ENCODE results near the gene PGBD2.
"Not testable (repeated sequence)": the region's sequence is repeated elsewhere in the genome, so short reads cannot be mapped to it uniquely, and the experiment has no call there.

PGBD2 gene

GRCh38 chr1:248923352-248924338 is 17.6 kb downstream of the PGBD2 start:
- no peaks in the 10 kb centered on the region for H3K27me3 ChIP-seq (ENCODE audit: control insufficient read depth, insufficient read depth, low read length)
- H3K4me3 ChIP-seq (ENCODE audit: low read length) = no peak overlapping the region
- no peak overlapping the region for H3K9ac ChIP-seq (ENCODE audit: low read length)
- H3K27ac ChIP-seq (ENCODE audit: low read depth, low read length) = no peak overlapping the region
- H3K4me1 ChIP-seq (ENCODE audit: control insufficient read depth, insufficient read depth, low read length) = no peaks in the 10 kb centered on the region
- no peaks in the 10 kb centered on the region for H3K36me3 ChIP-seq (ENCODE audit: control insufficient read depth, insufficient read depth, low read length)

DNA sequence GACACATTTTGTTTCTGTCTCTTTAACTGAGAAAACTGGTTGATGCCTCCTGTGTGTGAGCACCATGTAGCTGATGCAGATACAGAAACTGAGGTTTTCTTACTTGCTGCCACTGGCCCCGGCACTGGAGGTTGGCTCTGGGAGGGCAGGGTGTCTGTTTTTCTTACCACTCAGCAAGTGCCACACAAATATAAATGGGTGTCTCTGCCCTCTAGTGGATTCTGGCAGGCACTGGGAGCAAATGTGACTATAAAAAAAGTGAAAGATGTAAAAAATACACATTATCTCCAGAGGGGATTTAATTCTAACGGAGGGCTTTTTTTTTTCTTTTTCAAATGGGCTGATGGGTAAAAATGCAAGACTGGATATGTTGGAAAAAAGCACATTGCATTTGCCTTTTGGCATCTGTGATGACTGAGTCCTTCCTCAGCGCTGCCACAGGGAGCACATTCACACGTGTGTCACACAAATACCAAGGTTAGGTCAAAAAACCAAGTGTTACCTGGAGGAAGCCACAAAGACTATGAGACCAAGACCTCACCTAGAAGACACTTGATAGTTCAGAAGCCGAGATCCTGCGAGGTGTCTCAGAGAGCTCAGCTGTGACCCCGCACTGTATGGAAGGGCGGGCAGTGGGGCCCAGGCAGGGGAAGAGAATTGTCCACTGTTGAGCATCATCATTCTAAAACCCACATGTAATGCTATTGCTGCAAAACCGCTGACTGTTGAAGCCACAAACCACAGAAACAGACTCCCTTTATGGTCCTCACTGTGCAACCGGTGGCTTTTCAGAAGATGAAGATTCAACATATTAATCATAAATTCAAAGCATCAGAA is 18.9 kb downstream of the PGBD2 start:
- no peak overlapping the region for H3K27ac ChIP-seq (ENCODE audit: low read depth, low read length)
- H3K4me3 ChIP-seq (ENCODE audit: low read length) = no peak overlapping the region
- no peaks in the 10 kb centered on the region for H3K4me1 ChIP-seq (ENCODE audit: control insufficient read depth, insufficient read depth, low read length)
- no peaks in the 10 kb centered on the region for H3K36me3 ChIP-seq (ENCODE audit: control insufficient read depth, insufficient read depth, low read length)
- H3K9ac ChIP-seq (ENCODE audit: low read length) = no peak overlapping the region
- no peaks in the 10 kb centered on the region for H3K27me3 ChIP-seq (ENCODE audit: control insufficient read depth, insufficient read depth, low read length)

GRCh38 chr1:248925859-248926258 is 19.8 kb downstream of the PGBD2 start:
- H3K27me3 ChIP-seq (ENCODE audit: control insufficient read depth, insufficient read depth, low read length); H3K9ac ChIP-seq (ENCODE audit: low read length); H3K36me3 ChIP-seq (ENCODE audit: control insufficient read depth, insufficient read depth, low read length); H3K4me3 ChIP-seq (ENCODE audit: low read length); H3K4me1 ChIP-seq (ENCODE audit: control insufficient read depth, insufficient read depth, low read length); H3K27ac ChIP-seq (ENCODE audit: low read depth, low read length): not testable (repeated sequence)

- no peak overlapping the region for H3K9ac ChIP-seq (ENCODE audit: low read length)
- H3K4me1 ChIP-seq (ENCODE audit: control insufficient read depth, insufficient read depth, low read length) = no peaks in the 10 kb centered on the region
- H3K27ac ChIP-seq (ENCODE audit: low read depth, low read length) = no peak overlapping the region
- H3K36me3 ChIP-seq (ENCODE audit: control insufficient read depth, insufficient read depth, low read length) = no peaks in the 10 kb centered on the region
- no peak overlapping the region for H3K4me3 ChIP-seq (ENCODE audit: low read length)
- H3K27me3 ChIP-seq (ENCODE audit: control insufficient read depth, insufficient read depth, low read length) = no peaks in the 10 kb centered on the region
Observed at GRCh38 chr1:248926401-248927182, 20.6 kb downstream of the PGBD2 start.

DNA sequence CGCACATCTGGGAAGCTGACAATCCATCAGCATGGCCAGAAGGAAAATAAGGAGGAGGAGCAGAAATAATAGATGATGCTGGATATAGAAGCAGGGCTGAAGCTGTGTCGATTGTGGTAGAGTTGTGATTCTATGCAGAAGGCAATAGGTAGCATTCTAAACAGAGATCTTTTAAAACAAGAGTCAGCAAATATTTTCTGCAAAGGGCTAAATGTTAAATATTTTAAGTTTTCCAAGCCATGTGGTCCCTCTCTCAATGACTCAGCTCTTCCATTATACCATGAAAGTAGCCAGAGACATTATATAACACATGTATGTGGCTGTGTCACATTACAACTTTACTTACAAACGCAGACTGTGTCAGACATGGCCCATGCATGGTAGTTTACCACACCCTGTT is 21.2 kb downstream of the PGBD2 start:
- H3K4me3 ChIP-seq (ENCODE audit: low read length); H3K27ac ChIP-seq (ENCODE audit: low read depth, low read length); H3K4me1 ChIP-seq (ENCODE audit: control insufficient read depth, insufficient read depth, low read length); H3K36me3 ChIP-seq (ENCODE audit: control insufficient read depth, insufficient read depth, low read length); H3K9ac ChIP-seq (ENCODE audit: low read length); H3K27me3 ChIP-seq (ENCODE audit: control insufficient read depth, insufficient read depth, low read length): not testable (repeated sequence)

DNA sequence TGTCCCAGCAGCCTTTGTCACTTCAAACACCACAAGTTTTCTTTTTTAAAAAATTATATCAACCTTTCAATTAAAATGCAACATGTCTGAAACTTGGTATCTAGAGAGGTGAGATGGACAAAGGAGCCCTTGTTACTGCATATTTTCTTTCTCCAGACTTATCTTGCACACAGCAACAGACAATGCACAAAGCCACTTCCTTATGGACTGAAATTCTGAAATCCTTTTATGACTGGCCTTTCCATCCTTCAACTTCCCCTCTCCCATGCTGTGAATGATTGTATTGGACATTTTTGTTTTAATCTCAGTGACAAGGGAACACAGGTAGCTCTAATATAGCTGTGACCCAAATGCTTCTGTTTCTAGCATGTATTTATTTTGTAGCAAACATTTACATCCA is 22.1 kb downstream of the PGBD2 start:
- H3K36me3 ChIP-seq (ENCODE audit: control insufficient read depth, insufficient read depth, low read length); H3K4me3 ChIP-seq (ENCODE audit: low read length); H3K4me1 ChIP-seq (ENCODE audit: control insufficient read depth, insufficient read depth, low read length); H3K9ac ChIP-seq (ENCODE audit: low read length); H3K27me3 ChIP-seq (ENCODE audit: control insufficient read depth, insufficient read depth, low read length); H3K27ac ChIP-seq (ENCODE audit: low read depth, low read length): not testable (repeated sequence)

GRCh38 chr1:248930037-248930436 is 24.0 kb downstream of the PGBD2 start:
- not testable (repeated sequence) for H3K27ac ChIP-seq (ENCODE audit: low read depth, low read length); H3K27me3 ChIP-seq (ENCODE audit: control insufficient read depth, insufficient read depth, low read length); H3K4me3 ChIP-seq (ENCODE audit: low read length); H3K9ac ChIP-seq (ENCODE audit: low read length); H3K4me1 ChIP-seq (ENCODE audit: control insufficient read depth, insufficient read depth, low read length); H3K36me3 ChIP-seq (ENCODE audit: control insufficient read depth, insufficient read depth, low read length)

- H3K9ac ChIP-seq (ENCODE audit: low read length); H3K4me1 ChIP-seq (ENCODE audit: control insufficient read depth, insufficient read depth, low read length); H3K4me3 ChIP-seq (ENCODE audit: low read length); H3K27ac ChIP-seq (ENCODE audit: low read depth, low read length); H3K27me3 ChIP-seq (ENCODE audit: control insufficient read depth, insufficient read depth, low read length); H3K36me3 ChIP-seq (ENCODE audit: control insufficient read depth, insufficient read depth, low read length): not testable (repeated sequence)
Observed at GRCh38 chr1:248938173-248938809, 32.3 kb downstream of the PGBD2 start.

DNA sequence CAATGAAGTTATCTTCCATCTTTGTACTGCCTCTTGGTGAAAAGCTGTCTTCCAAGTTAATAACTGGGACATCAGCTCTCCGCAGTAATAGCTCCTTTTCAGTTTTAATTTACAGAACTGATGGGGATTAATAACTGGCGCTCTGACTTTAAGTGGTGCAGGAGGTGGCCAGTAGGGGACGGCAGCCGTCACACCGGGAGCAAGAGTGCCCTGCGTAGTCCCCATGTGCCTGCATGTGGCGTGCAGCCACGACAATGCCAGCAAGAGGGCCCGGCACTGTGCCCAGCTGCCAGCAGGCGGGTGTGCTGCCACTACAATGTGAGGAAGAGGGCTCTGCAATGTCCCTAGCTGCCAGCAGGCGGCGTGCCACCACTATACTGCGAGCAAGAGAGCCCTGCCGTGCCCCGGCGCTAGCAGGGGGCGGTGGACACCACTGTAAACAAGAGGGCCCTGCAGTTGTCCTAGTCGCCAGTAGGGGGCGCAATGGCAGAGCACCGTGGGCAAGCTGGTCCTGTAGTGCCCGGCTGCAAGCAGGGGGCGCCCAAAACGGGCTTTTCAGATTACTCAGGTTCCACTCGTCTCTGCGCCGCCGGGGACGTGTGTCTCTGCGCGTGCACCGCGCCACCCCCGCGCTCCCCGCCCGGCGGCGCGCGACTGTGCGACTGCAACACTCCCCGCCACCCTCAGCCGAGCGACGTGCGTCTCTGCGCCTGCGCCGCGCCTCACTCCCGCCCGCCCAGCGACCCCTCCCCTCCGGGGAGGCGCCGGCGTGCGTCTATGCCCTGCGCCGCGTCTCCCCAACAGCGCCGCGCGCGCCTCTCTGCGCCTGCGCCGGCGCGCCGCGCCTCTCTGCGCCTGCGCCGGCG is 38.3 kb downstream of the PGBD2 start:
- H3K4me3 ChIP-seq (ENCODE audit: low read length); H3K27ac ChIP-seq (ENCODE audit: low read depth, low read length); H3K36me3 ChIP-seq (ENCODE audit: control insufficient read depth, insufficient read depth, low read length); H3K27me3 ChIP-seq (ENCODE audit: control insufficient read depth, insufficient read depth, low read length); H3K9ac ChIP-seq (ENCODE audit: low read length); H3K4me1 ChIP-seq (ENCODE audit: control insufficient read depth, insufficient read depth, low read length): not testable (repeated sequence)

DNA sequence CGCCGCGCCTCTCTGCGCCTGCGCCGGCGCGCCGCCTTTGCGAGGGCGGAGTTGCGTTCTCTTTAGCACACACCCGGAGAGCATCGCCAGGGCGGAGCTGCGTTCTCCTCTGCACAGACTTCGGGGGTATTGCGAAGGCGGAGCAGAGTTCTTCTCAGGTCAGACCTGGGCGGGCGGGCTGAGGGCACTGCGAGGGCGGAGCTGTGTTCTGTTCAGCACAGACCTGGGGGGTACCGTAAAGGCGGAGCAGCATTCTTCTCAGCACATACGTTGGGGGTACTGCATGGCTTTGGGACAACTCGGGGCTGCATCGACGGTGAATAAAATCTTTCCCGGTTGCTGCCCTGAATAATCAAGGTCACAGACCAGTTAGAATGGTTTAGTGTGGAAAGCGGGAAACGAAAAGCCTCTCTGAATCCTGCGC is 39.0 kb downstream of the PGBD2 start:
- not testable (repeated sequence) for H3K27me3 ChIP-seq (ENCODE audit: control insufficient read depth, insufficient read depth, low read length); H3K4me3 ChIP-seq (ENCODE audit: low read length)

GRCh38 chr1:248945453-248945852 is 39.4 kb downstream of the PGBD2 start:
- H3K4me3 ChIP-seq (ENCODE audit: low read length); H3K27me3 ChIP-seq (ENCODE audit: control insufficient read depth, insufficient read depth, low read length); H3K36me3 ChIP-seq (ENCODE audit: control insufficient read depth, insufficient read depth, low read length); H3K27ac ChIP-seq (ENCODE audit: low read depth, low read length); H3K4me1 ChIP-seq (ENCODE audit: control insufficient read depth, insufficient read depth, low read length); H3K9ac ChIP-seq (ENCODE audit: low read length): not testable (repeated sequence)

More for the DNA sequence above, 39.0 kb downstream of the PGBD2 start:
- H3K4me1 ChIP-seq (ENCODE audit: control insufficient read depth, insufficient read depth, low read length); H3K36me3 ChIP-seq (ENCODE audit: control insufficient read depth, insufficient read depth, low read length); H3K9ac ChIP-seq (ENCODE audit: low read length); H3K27ac ChIP-seq (ENCODE audit: low read depth, low read length): not testable (repeated sequence)

All from rectal smooth muscle tissue (tissue), 1 donor.